Right lobe of liver (tissue), 4 donors: ENCODE results near the gene FOLR1.

Source experiments
- POLR2A ChIP-seq: fragments of 450-650 bp; IDR thresholded peaks from one replicate; pipeline ENCODE4 v1.6.1; 2017; ENCODE audit warnings: antibody characterized with exemption, mild to moderate bottlenecking
- TF ChIP-seq, protein P1 (sequence below), 4 donors: fragments of 200-600 bp in 3 of 4; fragments of 450-650 bp in 1 of 4; IDR thresholded peaks; one replicate each; pipeline versions ENCODE4 v1.5.1 to v1.8.0; 2016 to 2022; ENCODE audit warnings: antibody characterized with exemption in 4 of 4, mild to moderate bottlenecking in 2 of 4
- donor health status: DM: no; HTN: no; CAD: no.
- donor health status: DM: no; HTN: no; CAD: no.
- donor health status: DM: no; HTN: yes; CAD: no.

DNA sequence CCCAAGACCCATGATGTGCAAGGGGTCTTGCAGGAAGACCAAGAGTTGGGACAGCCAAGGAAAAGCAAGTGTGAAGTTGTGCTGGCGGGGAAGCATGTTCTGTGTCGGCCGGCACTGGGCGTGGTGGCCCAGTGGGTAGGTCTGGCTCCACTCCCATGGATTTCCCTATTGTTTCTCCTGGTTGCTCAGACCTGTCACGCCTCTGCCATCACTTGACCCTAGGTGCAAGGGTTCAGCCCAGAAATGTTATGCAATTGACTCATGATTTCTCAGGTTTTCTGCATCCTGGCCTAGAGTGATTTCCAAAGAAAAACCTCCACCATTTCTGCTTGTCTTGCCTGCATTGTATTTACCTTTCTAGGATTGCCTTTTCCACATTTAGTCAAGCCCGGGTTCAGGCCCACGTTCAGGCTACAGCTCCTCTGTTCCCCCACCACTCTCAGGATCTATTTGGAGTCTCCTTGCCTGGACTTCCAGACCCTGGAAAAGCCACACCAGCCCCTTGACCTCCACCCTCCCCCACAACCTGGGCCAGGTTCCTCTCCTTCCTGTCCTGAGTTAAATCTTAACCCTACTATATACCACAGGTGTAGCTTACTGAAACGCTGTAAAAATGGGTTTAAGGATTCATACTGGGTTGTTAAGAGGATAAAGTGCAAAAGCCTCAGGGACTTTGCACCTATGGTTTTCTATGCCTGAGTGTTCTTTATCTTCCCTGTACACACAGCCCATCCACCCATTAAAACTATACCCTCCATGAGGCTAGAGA, 17.5 kb upstream of the FOLR1 start:
- TF ChIP-seq POLR2A = no peak
- TF ChIP-seq, protein P1, sequence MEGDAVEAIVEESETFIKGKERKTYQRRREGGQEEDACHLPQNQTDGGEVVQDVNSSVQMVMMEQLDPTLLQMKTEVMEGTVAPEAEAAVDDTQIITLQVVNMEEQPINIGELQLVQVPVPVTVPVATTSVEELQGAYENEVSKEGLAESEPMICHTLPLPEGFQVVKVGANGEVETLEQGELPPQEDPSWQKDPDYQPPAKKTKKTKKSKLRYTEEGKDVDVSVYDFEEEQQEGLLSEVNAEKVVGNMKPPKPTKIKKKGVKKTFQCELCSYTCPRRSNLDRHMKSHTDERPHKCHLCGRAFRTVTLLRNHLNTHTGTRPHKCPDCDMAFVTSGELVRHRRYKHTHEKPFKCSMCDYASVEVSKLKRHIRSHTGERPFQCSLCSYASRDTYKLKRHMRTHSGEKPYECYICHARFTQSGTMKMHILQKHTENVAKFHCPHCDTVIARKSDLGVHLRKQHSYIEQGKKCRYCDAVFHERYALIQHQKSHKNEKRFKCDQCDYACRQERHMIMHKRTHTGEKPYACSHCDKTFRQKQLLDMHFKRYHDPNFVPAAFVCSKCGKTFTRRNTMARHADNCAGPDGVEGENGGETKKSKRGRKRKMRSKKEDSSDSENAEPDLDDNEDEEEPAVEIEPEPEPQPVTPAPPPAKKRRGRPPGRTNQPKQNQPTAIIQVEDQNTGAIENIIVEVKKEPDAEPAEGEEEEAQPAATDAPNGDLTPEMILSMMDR (IDR thresholded peaks at IDR 0.05) = no peak
